GM21367 (cell line): ENCODE results near the gene HP.

Experiments used
- ATAC-seq: cut with Tn5 transposase; IDR thresholded peaks from one replicate; pipeline ENCODE4 v1.9.1; 2021; ENCODE audit not compliant: unreplicated experiment

The HP gene

GRCh38 chr16:72084445-72084844, 30.1 kb downstream of the HP start:
- ATAC-seq, result no peak

GRCh38 chr16:72085002-72085401, 30.7 kb downstream of the HP start:
- ATAC-seq, result no peak

DNA sequence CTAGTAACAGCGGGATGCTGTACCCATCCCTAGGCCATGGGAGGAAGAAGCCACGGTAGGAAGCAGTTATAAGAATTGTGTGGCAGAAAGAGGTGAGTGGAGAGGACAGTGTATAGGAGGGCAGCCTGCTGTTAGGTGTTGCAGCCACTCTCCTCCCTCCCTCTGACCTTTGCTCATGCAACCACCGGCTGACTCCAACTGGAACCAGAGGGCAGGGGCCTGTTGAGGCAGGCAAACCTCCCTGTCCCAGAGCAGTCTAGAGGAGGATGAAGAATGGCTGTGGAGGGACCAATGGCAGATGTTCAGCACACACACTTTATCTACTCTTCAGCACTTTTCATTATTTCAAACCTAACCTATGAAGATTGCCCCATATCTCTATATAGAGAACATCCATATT, 36.9 kb downstream of the HP start:
- no peak for ATAC-seq

GRCh38 chr16:72092832-72093447, 38.6 kb downstream of the HP start:
- ATAC-seq, result no peak

DNA sequence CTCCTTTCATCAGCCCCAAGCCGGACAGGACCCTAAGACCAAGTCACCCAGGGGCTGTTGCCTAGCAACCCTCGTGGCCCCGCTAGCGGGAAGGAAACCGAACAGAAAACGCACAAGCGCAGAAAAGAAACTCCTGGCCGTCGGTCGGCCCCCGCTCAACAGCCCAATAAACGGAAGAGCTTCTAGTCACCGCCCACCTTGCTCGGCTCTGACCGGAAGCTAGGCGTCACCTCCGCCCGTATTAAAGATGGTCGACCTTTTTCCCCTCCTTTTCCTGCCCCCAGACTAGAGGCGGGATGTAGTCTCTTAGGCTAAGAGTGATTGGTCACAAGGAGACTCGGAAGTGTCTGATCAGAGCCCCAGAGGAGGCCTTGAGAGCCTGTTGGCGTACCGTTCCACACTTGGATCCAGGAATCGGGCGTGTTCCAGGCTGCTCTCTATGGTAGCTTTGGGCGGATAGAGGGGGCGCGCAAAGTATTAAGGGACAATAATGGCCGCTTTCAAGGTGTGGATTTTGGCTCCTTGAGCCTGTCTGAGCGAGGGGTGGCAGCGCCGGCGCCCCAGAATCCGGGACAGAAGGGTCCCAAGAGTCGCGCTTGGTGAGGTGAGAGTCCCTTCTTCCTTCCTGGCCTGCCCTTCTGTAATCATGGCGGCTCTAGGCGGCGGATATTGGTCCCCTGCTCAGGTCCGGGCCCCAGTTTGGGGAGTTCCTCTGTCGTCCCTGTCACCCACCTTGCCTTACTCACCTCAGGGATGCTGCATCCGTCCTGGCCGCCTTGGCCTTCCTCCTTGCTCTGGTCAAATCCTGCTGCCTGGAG, 39.4 kb downstream of the HP start, which contains the start of the genes DHX38 and TXNL4B:
Gene DHX38, plus strand, starts transcription at position 400 of the 818 bp plus-strand sequence. CDS start 2,311 bp downstream, outside the sequence.
Gene TXNL4B, minus strand, starts transcription at position 173 of the 818 bp plus-strand sequence. CDS start 2,871 bp downstream, outside the sequence.
- ATAC-seq, result peak; percentile 96

GRCh38 chr16:72094266-72094610, 39.9 kb downstream of the HP start:
- no peak for ATAC-seq

- ATAC-seq, result no peak
Measured at GRCh38 chr16:72098936-72099335, 44.6 kb downstream of the HP start.

GRCh38 chr16:72099377-72099818, 45.1 kb downstream of the HP start:
- ATAC-seq, result peak; percentile 79

- no peak for ATAC-seq
Measured at GRCh38 chr16:72101195-72101594, 46.9 kb downstream of the HP start.

DNA sequence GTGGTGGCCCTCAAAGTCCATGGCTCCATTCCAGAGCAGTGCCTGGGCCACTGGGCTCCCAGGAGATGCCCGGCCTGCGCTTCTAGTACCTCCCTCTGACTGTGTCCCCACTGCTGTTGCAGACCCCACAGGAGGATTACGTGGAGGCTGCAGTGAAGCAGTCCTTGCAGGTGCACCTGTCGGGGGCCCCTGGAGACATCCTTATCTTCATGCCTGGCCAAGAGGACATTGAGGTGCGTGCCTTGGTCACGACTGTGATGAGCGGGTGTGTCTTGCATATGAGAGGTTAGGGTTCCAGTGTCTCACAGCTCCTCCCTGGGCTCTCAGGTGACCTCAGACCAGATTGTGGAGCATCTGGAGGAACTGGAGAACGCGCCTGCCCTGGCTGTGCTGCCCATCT, 50.6 kb downstream of the HP start:
- ATAC-seq, result no peak

DNA sequence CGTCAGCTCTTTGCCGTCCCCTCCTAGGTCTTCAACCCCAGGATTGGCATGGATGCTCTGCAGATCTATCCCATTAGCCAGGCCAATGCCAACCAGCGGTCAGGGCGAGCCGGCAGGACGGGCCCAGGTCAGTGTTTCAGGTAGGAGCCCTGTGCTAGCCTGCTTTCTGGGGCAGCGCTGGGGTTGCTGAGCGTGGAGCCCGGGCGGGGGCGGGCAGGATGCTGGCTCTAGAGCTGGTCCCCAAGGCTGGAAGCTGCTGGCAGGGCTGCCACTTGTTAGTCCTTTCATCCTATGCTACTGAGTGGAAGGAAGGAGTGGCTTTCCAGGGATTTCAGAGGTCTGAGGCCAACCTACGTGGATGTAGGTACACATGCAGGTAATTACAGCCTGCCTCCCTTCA, 51.7 kb downstream of the HP start:
- ATAC-seq, result no peak

DNA sequence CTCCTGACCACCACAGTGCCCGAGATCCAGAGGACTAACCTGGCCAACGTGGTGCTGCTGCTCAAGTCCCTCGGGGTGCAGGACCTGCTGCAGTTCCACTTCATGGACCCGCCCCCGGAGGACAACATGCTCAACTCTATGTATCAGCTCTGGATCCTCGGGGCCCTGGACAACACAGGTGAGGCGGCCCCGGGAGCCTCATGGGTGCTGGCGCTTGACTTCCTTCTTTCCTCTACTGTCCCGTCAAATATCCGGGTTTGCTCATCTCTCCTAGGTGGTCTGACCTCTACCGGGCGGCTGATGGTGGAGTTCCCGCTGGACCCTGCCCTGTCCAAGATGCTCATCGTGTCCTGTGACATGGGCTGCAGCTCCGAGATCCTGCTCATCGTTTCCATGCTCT, 53.1 kb downstream of the HP start:
- ATAC-seq, result no peak

DNA sequence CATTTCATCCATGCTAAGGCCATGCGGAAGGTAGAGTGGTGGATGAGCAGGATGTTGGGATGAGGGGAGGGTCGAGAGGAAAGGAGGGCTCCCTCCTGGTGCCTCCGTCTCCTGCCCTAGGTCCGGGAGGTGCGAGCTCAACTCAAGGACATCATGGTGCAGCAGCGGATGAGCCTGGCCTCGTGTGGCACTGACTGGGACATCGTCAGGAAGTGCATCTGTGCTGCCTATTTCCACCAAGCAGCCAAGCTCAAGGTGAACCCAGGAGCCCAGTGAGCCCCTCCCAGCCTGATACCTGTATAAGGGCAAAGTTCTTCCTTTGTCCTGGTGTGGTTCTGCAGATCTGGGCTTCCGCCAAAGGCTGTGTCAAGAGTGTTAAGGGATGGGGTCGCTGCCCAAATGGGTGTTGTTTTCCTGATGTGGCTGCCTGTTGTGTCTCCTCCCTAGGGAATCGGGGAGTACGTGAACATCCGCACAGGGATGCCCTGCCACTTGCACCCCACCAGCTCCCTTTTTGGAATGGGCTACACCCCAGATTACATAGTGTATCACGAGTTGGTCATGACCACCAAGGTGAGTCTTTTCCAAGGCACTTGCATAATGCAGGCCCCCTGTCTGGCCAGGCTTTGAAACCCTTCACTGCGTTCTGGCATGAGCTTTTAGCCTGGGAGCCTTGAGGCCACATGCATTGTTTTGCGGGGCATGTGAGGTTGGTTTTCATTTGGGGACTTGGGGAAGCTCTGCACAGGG, 54.2 kb downstream of the HP start:
- ATAC-seq, result no peak

- ATAC-seq, result no peak
Measured at GRCh38 chr16:72109300-72109699, 55.0 kb downstream of the HP start.

DNA sequence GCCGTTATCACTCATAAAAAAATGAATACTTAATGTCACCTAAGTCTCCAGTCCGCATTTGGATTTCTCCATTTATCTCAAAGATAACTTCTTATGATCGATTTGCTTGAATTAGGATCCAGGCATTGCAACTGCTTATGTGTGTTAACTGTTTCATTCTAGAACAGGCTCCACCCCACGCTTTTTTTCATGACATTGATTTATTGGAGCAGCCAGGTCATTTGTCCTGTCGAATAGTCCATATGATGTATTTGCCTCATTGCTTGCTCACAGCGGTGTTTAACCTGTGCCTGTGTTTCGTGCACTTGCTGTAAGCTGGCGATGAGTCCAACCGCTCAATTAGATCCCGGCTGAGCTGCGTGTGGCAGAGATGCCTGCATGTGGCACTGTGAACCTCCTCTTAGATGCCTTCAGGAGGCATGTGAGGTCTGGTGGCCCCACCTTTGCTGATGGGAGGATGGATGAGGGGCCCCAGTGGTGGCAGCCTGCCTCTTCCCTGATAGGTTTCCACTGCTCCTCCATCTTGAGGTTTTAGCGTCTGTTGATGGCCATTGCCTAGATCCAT, 55.7 kb downstream of the HP start:
- ATAC-seq, result no peak
